LNCAP (cell line): ENCODE results near the gene TTC24.

Experiments used
- TF ChIP-seq, protein P1 (sequence below): fragments of 450-650 bp; IDR thresholded peaks from 2 replicates; pipeline ENCODE4 v1.5.1; 2017; ENCODE audit warnings: mild to moderate bottlenecking

Gene TTC24

GRCh38 chr1:156539818-156540355 lies 39.6 kb upstream of the TTC24 start:
- TF ChIP-seq, protein P1, sequence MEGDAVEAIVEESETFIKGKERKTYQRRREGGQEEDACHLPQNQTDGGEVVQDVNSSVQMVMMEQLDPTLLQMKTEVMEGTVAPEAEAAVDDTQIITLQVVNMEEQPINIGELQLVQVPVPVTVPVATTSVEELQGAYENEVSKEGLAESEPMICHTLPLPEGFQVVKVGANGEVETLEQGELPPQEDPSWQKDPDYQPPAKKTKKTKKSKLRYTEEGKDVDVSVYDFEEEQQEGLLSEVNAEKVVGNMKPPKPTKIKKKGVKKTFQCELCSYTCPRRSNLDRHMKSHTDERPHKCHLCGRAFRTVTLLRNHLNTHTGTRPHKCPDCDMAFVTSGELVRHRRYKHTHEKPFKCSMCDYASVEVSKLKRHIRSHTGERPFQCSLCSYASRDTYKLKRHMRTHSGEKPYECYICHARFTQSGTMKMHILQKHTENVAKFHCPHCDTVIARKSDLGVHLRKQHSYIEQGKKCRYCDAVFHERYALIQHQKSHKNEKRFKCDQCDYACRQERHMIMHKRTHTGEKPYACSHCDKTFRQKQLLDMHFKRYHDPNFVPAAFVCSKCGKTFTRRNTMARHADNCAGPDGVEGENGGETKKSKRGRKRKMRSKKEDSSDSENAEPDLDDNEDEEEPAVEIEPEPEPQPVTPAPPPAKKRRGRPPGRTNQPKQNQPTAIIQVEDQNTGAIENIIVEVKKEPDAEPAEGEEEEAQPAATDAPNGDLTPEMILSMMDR: no peak

DNA sequence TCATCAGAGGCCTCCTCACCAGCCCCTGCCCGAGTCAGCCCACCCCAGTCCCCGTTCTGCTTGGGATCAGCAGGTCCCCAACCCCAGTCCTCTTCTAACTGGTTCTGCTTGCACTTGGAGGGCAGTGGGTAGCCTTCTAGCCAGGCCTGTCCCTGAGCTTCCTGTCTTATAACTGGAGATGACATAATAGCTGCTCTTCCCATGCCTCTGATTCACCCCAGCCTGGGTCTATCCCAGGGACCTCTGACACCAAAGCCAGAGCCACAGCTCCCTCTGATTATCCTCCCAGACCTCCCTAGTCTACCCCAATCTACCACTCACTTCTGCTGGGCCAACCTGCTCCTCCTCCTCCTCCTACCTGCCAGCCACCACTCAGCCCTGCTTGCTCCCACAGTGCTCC lies 38.6 kb upstream of the TTC24 start:
- TF ChIP-seq, protein P1: no peak

- TF ChIP-seq, protein P1: no peak
Observed at GRCh38 chr1:156543066-156543465, 36.5 kb upstream of the TTC24 start.

- TF ChIP-seq, protein P1: no peak
Observed at GRCh38 chr1:156544592-156545102, 34.9 kb upstream of the TTC24 start.

GRCh38 chr1:156546267-156546666 lies 33.3 kb upstream of the TTC24 start:
- TF ChIP-seq, protein P1: no peak

- TF ChIP-seq, protein P1: no peak
Observed at GRCh38 chr1:156547434-156547833, 32.1 kb upstream of the TTC24 start.

DNA sequence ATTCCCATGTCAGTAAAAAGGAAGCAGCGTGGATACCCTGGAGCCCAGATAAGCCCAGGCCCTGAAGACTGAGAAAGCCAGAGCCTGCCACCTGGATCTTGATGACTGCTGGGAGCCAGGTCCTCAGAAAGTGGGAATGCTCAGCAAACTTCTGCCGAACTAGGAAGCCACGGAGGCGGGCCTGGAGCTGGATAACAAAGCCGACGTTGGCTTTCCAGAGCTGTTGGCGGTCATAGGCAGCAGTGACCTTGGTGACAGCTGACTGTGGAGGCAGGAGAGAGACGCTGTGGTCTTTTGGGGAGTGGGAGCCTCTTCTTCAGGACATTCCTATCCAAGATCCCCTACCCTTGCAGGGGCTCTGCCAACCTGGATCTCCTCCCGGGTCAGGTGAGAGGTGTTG lies 31.5 kb upstream of the TTC24 start:
- TF ChIP-seq, protein P1: no peak

DNA sequence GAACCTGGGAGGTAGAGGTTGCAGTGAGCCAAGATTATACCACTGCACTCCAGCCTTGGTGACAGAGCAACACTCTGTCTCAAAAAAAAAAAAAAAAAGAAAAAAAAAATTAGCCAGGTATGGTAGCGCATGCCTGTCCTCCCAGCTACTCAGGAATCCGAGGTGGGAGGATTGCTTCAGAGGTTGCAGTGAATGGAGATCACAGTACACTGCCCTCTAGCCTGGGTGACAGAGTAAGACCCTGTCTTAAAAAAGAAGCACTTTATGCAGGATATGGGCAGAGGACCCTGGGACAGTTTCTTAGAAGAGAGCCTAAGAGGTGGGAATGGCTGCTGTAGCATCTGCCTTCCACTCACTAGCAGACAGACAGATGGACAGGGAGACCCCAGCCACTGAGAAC lies 30.1 kb upstream of the TTC24 start:
- TF ChIP-seq, protein P1: no peak
